B cell (primary cell): ENCODE results near the gene MGA. TPM values are rescaled to one million over a fixed set of nuclear protein-coding genes. Genes with fewer than 3 reads are reported as not detected.

Experiments used
- ATAC-seq: fragments of 200-7000 bp; cut with Tn5 transposase; one replicate; pipeline ENCODE4 v1.10.0; 2021; ENCODE audit warnings: low read depth, mild to moderate bottlenecking, moderate number of reproducible peaks, moderate library complexity
- CTCF ChIA-PET: fragments of 350-600 bp; sonication (Branson Sonifier 250); formaldehyde crosslinking; loops from one replicate; lab custom pipeline; 2021; ENCODE audit warnings: antibody characterized with exemption, inconsistent platforms; lab: Charles Lee
- POLR2A ChIA-PET: fragments of 350-600 bp; sonication (Branson Sonifier 250); formaldehyde crosslinking; loops from one replicate; lab custom pipeline; 2021; ENCODE audit warnings: antibody characterized with exemption; lab: Charles Lee
- DNase-seq: peaks from one replicate; pipeline ENCODE4 v3.0.0; 2013
- H2AFZ ChIP-seq: 2 replicates; pipeline ENCODE4 v1.6.1; 2012; ENCODE audit warnings: mild to moderate bottlenecking, low read depth, low read length; ENCODE audit not compliant: insufficient read depth, poor library complexity, severe bottlenecking
- H3K27ac ChIP-seq, 2 donors: 1 replicate in 1 of 2; 2 replicates in 1 of 2; pipeline ENCODE4 v1.5.1; 2012 to 2013; ENCODE audit warnings: low read length in 2 of 2, mild to moderate bottlenecking in 2 of 2, moderate library complexity in 1 of 2
- H3K27me3 ChIP-seq, 4 experiments: fragments of 200-600 bp in 1 of 4; sonication (generic) in 1 of 4; replicated peaks in 1 of 4; 1 replicate in 2 of 4; 2 replicates in 2 of 4; pipeline versions ENCODE4 v1.6.1 to v1.7.0; 2013 to 2016; ENCODE audit warnings: low read length in 3 of 4, mild to moderate bottlenecking in 2 of 4, mixed read lengths in 1 of 4, moderate library complexity in 1 of 4; ENCODE audit not compliant: insufficient read depth in 4 of 4, control insufficient read depth in 3 of 4; ENCODE audit errors: control extremely low read depth in 1 of 4
- H3K36me3 ChIP-seq, 2 experiments: replicated peaks in 1 of 2; 1 replicate in 1 of 2; 2 replicates in 1 of 2; pipeline versions ENCODE4 v1.6.1 to v1.7.1; 2013; ENCODE audit warnings: low read length in 1 of 2; ENCODE audit not compliant: insufficient read depth in 2 of 2, control insufficient read depth in 1 of 2; ENCODE audit errors: control extremely low read depth in 1 of 2, extremely low read depth in 1 of 2
- H3K4me1 ChIP-seq, 2 donors: fragments of 200-600 bp in 1 of 2; sonication (generic) in 1 of 2; 1 replicate in 1 of 2; 2 replicates in 1 of 2; pipeline versions ENCODE4 v1.5.1 to v1.6.1; 2013 to 2017; ENCODE audit warnings: low read length in 2 of 2; ENCODE audit not compliant: control insufficient read depth in 2 of 2, insufficient read depth in 2 of 2
- H3K4me2 ChIP-seq: replicated peaks from 2 replicates; pipeline ENCODE3; 2012; ENCODE audit warnings: mild to moderate bottlenecking, low read depth, low read length; ENCODE audit not compliant: poor library complexity, severe bottlenecking
- H3K4me3 ChIP-seq, 5 experiments: fragments of 200-600 bp in 1 of 5; sonication (generic) in 1 of 5; 1 replicate in 3 of 5; 2 replicates in 2 of 5; pipeline versions ENCODE4 v1.5.1 to v1.7.0; 2011 to 2016; ENCODE audit warnings: low read length in 4 of 5, mild to moderate bottlenecking in 4 of 5, low read depth in 2 of 5, control low read depth in 1 of 5, moderate library complexity in 1 of 5; ENCODE audit not compliant: insufficient read depth in 1 of 5; ENCODE audit errors: control extremely low read depth in 1 of 5, extremely low read depth in 1 of 5
- H3K79me2 ChIP-seq: fragments of 200-600 bp; sonication (generic); one replicate; pipeline ENCODE4 v1.6.0; 2016; ENCODE audit warnings: low read length; ENCODE audit not compliant: control insufficient read depth, insufficient read depth
- H3K9ac ChIP-seq: fragments of 200-600 bp; sonication (generic); 2 replicates; pipeline ENCODE4 v1.6.1; 2017; ENCODE audit warnings: mild to moderate bottlenecking, low read length, moderate library complexity
- H3K9me3 ChIP-seq, 3 donors: one replicate each; pipeline versions ENCODE4 v1.6.1 to v1.7.1; 2013; ENCODE audit warnings: low read length in 2 of 3; ENCODE audit not compliant: control insufficient read depth in 2 of 3, insufficient read depth in 1 of 3; ENCODE audit errors: control extremely low read depth in 1 of 3
- H4K20me1 ChIP-seq: 2 replicates; pipeline ENCODE4 v1.6.0; 2012; ENCODE audit warnings: mild to moderate bottlenecking, low read length; ENCODE audit not compliant: insufficient read depth, control insufficient read depth, poor library complexity, severe bottlenecking
- H3K27ac Mint-ChIP-seq: one replicate; pipeline ENCODE4 v1.8.0; 2021; ENCODE audit warnings: mixed read lengths
- H3K27me3 Mint-ChIP-seq: one replicate; pipeline ENCODE4 v1.8.0; 2021; ENCODE audit warnings: mixed read lengths
- H3K4me1 Mint-ChIP-seq: one replicate; pipeline ENCODE4 v1.8.0; 2021; ENCODE audit warnings: mixed read lengths
- H3K4me3 Mint-ChIP-seq: one replicate; pipeline ENCODE4 v1.8.0; 2021; ENCODE audit warnings: mixed read lengths
- H3K9me3 Mint-ChIP-seq: one replicate; pipeline ENCODE4 v1.8.0; 2022; ENCODE audit warnings: mixed read lengths; ENCODE audit not compliant: insufficient read depth
- EZH2 ChIP-seq: IDR thresholded peaks from 2 replicates; pipeline ENCODE4 v1.6.1; 2012; ENCODE audit warnings: borderline replicate concordance, low read depth, mild to moderate bottlenecking, moderate library complexity, low read length; ENCODE audit not compliant: insufficient read depth, poor library complexity, severe bottlenecking
- WGBS: methylation state at CpG from one replicate; pipeline ENCODE4 v1.1.5; 2013; ENCODE audit warnings: missing lambda C conversion rate; ENCODE audit not compliant: insufficient coverage; 5-methylcytosine and 5-hydroxymethylcytosine counted together
- intact Hi-C: fragments of 100-400 bp; cut with micrococcal nuclease; formaldehyde crosslinking; loops from one replicate; pipeline ENCODE4 v1.10.0; 2022
- polyA plus RNA-seq: library from polyadenylated mRNA; depleted of rRNA; stranded (reverse); fragments of >200 nt; gene quantifications from 2 replicates; pipeline ENCODE4 v1.2.3, GENCODE V29; 2012
- total RNA-seq, 2 donors: library from RNA; stranded (reverse); fragments of 120-200 nt in 1 of 2; gene quantifications; 1 replicate in 1 of 2; 2 replicates in 1 of 2; pipeline versions ENCODE4 v1.2.3 to v1.2.4, GENCODE V29; 2013 to 2022
- TF ChIP-seq, protein P1 (sequence below): fragments of 200-600 bp; IDR thresholded peaks from one replicate; pipeline ENCODE4 v1.8.0; 2022; ENCODE audit warnings: antibody characterized with exemption, mild to moderate bottlenecking

MGA gene
- total and polyA plus RNA-seq, 2 donors (not counting 1 experiment from before 2014, with no cell fraction given), result 5.4 to 79.7 TPM

GRCh38 chr15:41651373-41651772 is 8.8 kb upstream of the MGA start:
- WGBS, result 100% methylated on average over 1 of the region's 1 CpG
- CTCF ChIA-PET, result no interaction called here

DNA sequence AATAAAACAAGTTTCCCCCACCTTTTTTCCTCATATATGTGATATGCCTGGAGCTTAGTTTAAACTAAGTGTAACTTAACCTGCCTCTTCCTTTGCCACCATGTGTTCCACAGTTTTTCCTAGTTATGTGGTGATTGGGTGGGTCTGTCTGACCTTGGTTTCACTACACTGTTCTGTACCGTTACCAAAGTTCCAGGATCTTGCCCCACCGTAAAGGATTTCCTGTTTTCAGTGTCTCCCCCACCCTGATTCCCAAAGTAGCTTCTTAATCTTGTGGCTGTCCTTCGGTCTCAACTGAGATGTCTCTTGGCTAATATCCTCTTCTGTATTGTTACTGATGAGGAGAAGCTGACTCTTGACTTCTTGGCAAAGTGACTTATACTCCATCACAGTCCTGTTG is 6.4 kb upstream of the MGA start:
- POLR2A ChIA-PET, result no interaction called here
- Histone ChIP-seq H4K20me1 (no peaks in the 10 kb centered on the region), H3K9me3 (peaks cover 0 to 1% (median 0%) of the 10 kb centered on the region in 3 donors), H3K4me1 (no peaks in the 10 kb centered on the region), H3K27ac (no peak overlapping the region), H3K4me2 (no peak overlapping the region), H3K36me3 (no peaks in the 10 kb centered on the region), H3K79me2 (no peaks in the 10 kb centered on the region), H3K4me3 (no peak overlapping the region), H3K27me3 (peaks cover 0 to 3% (median 0%) of the 10 kb centered on the region in 4 experiments), H2AFZ (no peak overlapping the region), H3K9ac (no peak overlapping the region)
- no CpG with 5 or more reads among the region's 3 CpGs for WGBS
- TF ChIP-seq EZH2, result no peak
- TF ChIP-seq, protein P1, sequence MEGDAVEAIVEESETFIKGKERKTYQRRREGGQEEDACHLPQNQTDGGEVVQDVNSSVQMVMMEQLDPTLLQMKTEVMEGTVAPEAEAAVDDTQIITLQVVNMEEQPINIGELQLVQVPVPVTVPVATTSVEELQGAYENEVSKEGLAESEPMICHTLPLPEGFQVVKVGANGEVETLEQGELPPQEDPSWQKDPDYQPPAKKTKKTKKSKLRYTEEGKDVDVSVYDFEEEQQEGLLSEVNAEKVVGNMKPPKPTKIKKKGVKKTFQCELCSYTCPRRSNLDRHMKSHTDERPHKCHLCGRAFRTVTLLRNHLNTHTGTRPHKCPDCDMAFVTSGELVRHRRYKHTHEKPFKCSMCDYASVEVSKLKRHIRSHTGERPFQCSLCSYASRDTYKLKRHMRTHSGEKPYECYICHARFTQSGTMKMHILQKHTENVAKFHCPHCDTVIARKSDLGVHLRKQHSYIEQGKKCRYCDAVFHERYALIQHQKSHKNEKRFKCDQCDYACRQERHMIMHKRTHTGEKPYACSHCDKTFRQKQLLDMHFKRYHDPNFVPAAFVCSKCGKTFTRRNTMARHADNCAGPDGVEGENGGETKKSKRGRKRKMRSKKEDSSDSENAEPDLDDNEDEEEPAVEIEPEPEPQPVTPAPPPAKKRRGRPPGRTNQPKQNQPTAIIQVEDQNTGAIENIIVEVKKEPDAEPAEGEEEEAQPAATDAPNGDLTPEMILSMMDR, result no peak
- CTCF ChIA-PET, result interaction anchor here (0.7 to 1.3 kb wide), 2 partner anchors 9 to 928 kb away, joined by 3 read pairs; no protein-coding TSS in a partner anchor
- H3K4me3 Mint-ChIP-seq, result no peak overlapping the region
- intact Hi-C loops, result no loop called here
- no peaks in the 10 kb centered on the region for H3K4me1 Mint-ChIP-seq
- ATAC-seq (no peak), DNase-seq (no peak)
- peaks cover 4% of the 10 kb centered on the region for H3K9me3 Mint-ChIP-seq
- no peak overlapping the region for H3K27ac Mint-ChIP-seq
- peaks cover 3% of the 10 kb centered on the region for H3K27me3 Mint-ChIP-seq

More at GRCh38 chr15:41651373-41651772, 8.8 kb upstream of the MGA start:
- intact Hi-C loops, result no loop called here
- H3K4me3 ChIP-seq, result no peak overlapping the region
- ATAC-seq (no peak), DNase-seq (no peak)
- Mint-ChIP-seq H3K4me3 (no peak overlapping the region), H3K27ac (no peak overlapping the region), H3K9me3 (peaks cover 4% of the 10 kb centered on the region), H3K4me1 (no peaks in the 10 kb centered on the region), H3K27me3 (peaks cover 3% of the 10 kb centered on the region)
- H3K4me1 ChIP-seq, result no peaks in the 10 kb centered on the region
- no peak overlapping the region for H3K9ac ChIP-seq
- H3K9me3 ChIP-seq, result peaks cover 0 to 1% (median 0%) of the 10 kb centered on the region in 3 donors
- no peak for TF ChIP-seq EZH2
- TF ChIP-seq, protein P1, result no peak
- no peaks in the 10 kb centered on the region for H4K20me1 ChIP-seq
- no peak overlapping the region for H3K4me2 ChIP-seq
- POLR2A ChIA-PET, result no interaction called here
- no peaks in the 10 kb centered on the region for H3K79me2 ChIP-seq
- H3K27ac ChIP-seq, result no peak overlapping the region
- peaks cover 0 to 3% (median 0%) of the 10 kb centered on the region in 4 experiments for H3K27me3 ChIP-seq
- H3K36me3 ChIP-seq, result no peaks in the 10 kb centered on the region
- H2AFZ ChIP-seq, result no peak overlapping the region
